Testis (tissue), 3 donors: ENCODE measurements around the gene AHCYL1. TPM values are rescaled to one million over a fixed set of nuclear protein-coding genes. Genes with fewer than 3 reads are reported as not detected.

ENCODE experiments used
- DNase-seq: peaks from one replicate; pipeline ENCODE4 v3.0.0-alpha.2; 2019
- H3K27ac ChIP-seq, 2 donors: fragments of 200-600 bp; sonication (generic); one replicate each; pipeline ENCODE4 v1.5.1; 2019
- H3K27me3 ChIP-seq: fragments of 200-600 bp; sonication (generic); one replicate; pipeline ENCODE4 v1.5.1; 2019
- H3K36me3 ChIP-seq: fragments of 200-600 bp; sonication (generic); one replicate; pipeline ENCODE4 v1.5.1; 2017; ENCODE audit warnings: low read depth; ENCODE audit errors: missing control alignments
- H3K4me1 ChIP-seq: fragments of 200-600 bp; sonication (generic); one replicate; pipeline ENCODE4 v1.5.1; 2019
- H3K4me3 ChIP-seq, 2 donors: fragments of 200-600 bp; sonication (generic); one replicate each; pipeline ENCODE4 v1.5.1; 2017 to 2019
- H3K9me3 ChIP-seq: fragments of 200-600 bp; sonication (generic); one replicate; pipeline ENCODE4 v1.5.1; 2017
- CTCF ChIP-seq, 3 experiments: fragments of 450-650 bp in 2 of 3; fragments of 200-600 bp in 1 of 3; sonication (generic) in 1 of 3; IDR thresholded peaks; one replicate each; pipeline ENCODE4 v1.5.1; 2016 to 2019; ENCODE audit warnings: antibody characterized with exemption in 3 of 3, mild to moderate bottlenecking in 2 of 3, moderate library complexity in 1 of 3
- POLR2A ChIP-seq: fragments of 450-650 bp; IDR thresholded peaks from one replicate; pipeline ENCODE4 v1.6.1; 2017; ENCODE audit warnings: antibody characterized with exemption, mild to moderate bottlenecking, moderate library complexity
- WGBS, 2 donors: methylation state at CpG; one replicate each; pipeline ENCODE4 v1.1.5; 2018; 5-methylcytosine and 5-hydroxymethylcytosine counted together
- intact Hi-C: fragments of 100-400 bp; cut with DNase I; formaldehyde crosslinking; loops from one replicate; pipeline ENCODE4 v1.15.1; 2023; ENCODE audit warnings: low total_unique reads
- polyA plus RNA-seq: library from polyadenylated mRNA; stranded (reverse); fragments of 350-450 nt; fragmentation: Illumina TruSeq; extraction: RNeasy Lipid Tissue Mini Kit (QIAGEN cat#74804); gene quantifications from one replicate; pipeline ENCODE4 v1.2.3, GENCODE V29; 2014; ENCODE audit warnings: low read depth, low replicate concordance; ENCODE audit not compliant: insufficient read depth
- total RNA-seq, 2 donors: library from RNA; depleted of rRNA; stranded (reverse); fragments of >200 nt; gene quantifications; one replicate each; pipeline ENCODE4 v1.2.3, GENCODE V29; 2016

The AHCYL1 gene
- total and polyA plus RNA-seq, 3 donors from 2014 or later = 48.5 to 64.3 (median 59.1) TPM

DNA sequence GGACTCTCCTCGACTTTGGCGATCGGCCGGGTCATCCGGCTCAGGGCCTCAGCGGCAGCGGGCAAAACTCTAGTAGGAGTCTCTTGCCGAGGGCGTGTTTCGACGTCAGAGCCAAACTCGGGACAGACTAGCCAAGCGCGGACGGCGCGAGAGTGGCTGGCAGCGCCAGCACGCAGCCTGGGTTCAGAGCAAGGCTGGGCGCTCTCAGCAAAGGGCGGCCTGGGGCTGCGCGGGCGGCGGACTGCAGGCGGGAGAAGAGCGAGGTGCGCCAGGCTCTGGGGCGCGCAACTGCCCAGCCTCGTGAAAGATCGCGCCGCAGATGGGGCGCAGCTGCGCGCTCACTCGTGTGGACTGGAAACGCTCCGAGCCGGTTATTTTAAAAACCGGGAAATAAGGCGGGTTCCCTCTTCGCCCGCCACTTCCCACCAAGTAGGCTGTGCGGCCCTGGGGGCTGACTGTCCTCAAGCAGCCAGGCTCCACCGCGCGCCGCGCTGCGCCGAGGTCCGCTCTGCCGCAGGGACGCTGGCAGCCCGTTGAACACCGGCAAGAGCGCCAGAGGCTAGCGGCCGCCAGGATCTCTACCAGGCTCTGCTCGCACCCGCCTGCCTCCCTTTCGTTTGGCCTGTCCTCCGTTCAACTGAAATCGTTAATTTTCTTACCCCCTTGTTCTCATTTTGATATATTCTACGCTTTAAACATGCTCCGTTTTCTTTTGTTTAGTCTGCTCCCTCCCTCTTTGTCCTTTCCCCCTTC is 83.5 kb downstream of the AHCYL1 start:
- 22 to 41% methylated on average over 38 to 63 of the region's 68 CpGs for WGBS, 2 donors
- H3K4me3 ChIP-seq = no peak overlapping the region
- TF ChIP-seq POLR2A = no peak
- TF ChIP-seq CTCF (IDR thresholded peaks at IDR 0.05) = no peak

DNA sequence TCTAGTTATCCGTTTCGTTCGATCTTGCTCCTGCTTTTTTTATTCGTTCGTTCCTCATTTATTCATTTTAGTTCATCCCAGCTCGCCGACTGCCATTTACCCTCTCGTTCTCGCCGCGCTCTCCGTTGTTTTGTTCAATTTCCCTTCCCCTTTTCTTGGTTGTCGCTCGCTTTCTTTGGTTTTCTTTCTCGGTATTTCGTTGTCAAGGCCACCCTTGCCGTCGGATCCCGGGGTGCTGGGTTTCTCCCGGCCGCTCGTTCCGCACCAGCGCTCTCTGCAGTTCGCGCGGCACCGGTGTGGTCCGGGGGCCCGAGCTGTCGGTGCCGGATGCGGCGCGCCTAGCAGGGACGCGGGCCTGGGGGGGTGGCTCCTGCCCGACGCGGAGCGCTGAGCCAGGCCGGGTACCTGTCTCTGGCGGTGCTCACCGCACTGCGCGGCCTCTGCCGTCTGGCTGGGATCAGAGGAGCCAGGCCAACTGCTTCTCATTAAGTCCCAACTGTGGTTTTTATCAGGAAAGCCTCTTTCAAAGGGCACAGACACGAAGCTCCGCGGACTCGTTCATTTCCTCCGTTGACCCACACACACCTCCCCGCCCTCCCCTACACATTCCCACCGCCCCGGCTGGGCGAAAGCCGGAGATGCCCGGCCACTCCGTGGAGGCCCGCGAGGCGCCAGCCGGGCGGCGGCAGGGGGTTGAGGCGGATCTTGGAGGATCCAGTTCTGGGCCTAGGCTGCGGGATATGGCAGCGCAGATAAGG is 84.3 kb downstream of the AHCYL1 start:
- Histone ChIP-seq H3K36me3 (no peaks in the 10 kb centered on the region), H3K9me3 (no peaks in the 10 kb centered on the region), H3K27me3 (no peaks in the 10 kb centered on the region), H3K4me1 (no peaks in the 10 kb centered on the region), H3K27ac (no peak overlapping the region), H3K4me3 (peak overlapping the region in 1 of 2 donors; percentile 26)
- 9 to 19% methylated on average over 23 to 52 of the region's 68 CpGs for WGBS, 2 donors
- intact Hi-C loops = no loop called here
- DNase-seq = no peak
- TF ChIP-seq CTCF (IDR thresholded peaks at IDR 0.05) (no peak), POLR2A (no peak)

More for the DNA sequence above, 83.5 kb downstream of the AHCYL1 start:
- no peaks in the 10 kb centered on the region for H3K36me3 ChIP-seq
- H3K4me1 ChIP-seq = no peaks in the 10 kb centered on the region
- no peak for DNase-seq
- H3K27me3 ChIP-seq = no peaks in the 10 kb centered on the region
- H3K27ac ChIP-seq = no peak overlapping the region
- intact Hi-C loops = no loop called here
- no peaks in the 10 kb centered on the region for H3K9me3 ChIP-seq

- no peaks in the 10 kb centered on the region for H3K9me3 ChIP-seq
- H3K27me3 ChIP-seq = no peaks in the 10 kb centered on the region
- no peaks in the 10 kb centered on the region for H3K36me3 ChIP-seq
- WGBS, 2 donors = 46 to 56% methylated on average over 47 to 62 of the region's 64 CpGs
- no peaks in the 10 kb centered on the region for H3K4me1 ChIP-seq
- H3K4me3 ChIP-seq = peak overlapping the region; percentile 26 to 31
- no peak for TF ChIP-seq CTCF (IDR thresholded peaks at IDR 0.05)
- TF ChIP-seq POLR2A = no peak
- intact Hi-C loops = no loop called here
- no peak for DNase-seq
- H3K27ac ChIP-seq = no peak overlapping the region
These were observed 85.1 kb downstream of the AHCYL1 start for GRCh38 chr1:110069404-110070281.

- Histone ChIP-seq H3K27me3 (no peaks in the 10 kb centered on the region), H3K4me3 (peak overlapping the region; percentile 26 to 31), H3K9me3 (no peaks in the 10 kb centered on the region), H3K27ac (no peak overlapping the region), H3K36me3 (no peaks in the 10 kb centered on the region), H3K4me1 (no peaks in the 10 kb centered on the region)
- no peak for DNase-seq
- intact Hi-C loops = no loop called here
- WGBS, 2 donors = 12 to 37% methylated on average over 20 to 48 of the region's 52 CpGs
- TF ChIP-seq POLR2A (no peak), CTCF (IDR thresholded peaks at IDR 0.05) (no peak)
These were observed 85.7 kb downstream of the AHCYL1 start for GRCh38 chr1:110070282-110070669.
